ENCODE measurements around the gene EPC2.
"Not testable (repeated sequence)": the region's sequence is repeated elsewhere in the genome, so short reads cannot be mapped to it uniquely, and the experiment has no call there.

Gene EPC2

GRCh38 chr2:148674063-148675020, 29.8 kb downstream of the EPC2 start:
- DNase-seq (ENCODE audit: low read depth in 2 of 2) = no peak

- DNase-seq (ENCODE audit: low read depth in 2 of 2) = no peak
Measured at GRCh38 chr2:148675708-148676107, 31.2 kb downstream of the EPC2 start.

DNA sequence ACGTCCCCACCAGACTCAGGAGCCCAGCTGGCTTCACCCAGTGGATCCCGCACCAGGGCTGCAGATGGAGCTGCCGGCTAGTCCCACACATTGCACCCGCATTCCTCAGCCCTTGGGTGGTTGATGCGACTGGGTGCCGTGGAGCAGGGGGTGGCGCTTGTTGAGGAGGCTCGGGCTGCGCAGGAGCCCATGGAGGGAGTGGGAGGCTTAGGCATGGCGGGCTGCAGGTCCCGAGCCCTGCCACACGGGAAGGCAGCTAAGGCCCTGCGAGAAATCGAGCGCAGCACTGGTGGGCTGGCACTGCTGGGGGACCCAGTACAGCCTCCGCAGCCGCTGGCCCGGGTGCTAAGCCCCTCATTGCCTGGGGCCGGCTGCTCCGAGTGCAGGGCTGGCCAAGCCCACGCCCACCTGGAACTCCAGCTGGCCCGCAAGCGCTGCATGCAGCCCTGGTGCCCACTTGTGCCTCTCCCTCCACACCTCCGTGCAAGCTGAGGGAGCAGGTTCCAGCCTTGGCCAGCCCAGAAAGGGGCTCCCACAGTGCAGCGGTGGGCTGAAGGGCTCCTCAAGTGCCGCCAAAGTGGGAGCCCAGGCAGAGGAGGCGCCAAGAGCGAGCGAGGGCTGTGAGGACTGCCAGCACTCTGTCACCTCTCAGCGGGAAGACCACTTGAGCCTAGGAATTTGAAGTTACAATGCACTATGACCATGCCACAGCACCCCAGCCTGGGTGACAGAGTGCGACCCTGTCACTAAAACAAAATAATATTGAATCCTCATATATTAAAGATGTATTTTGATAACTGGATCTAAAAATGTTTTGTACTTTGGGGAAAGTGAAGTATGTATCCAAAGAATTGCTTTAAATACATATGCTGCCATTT, 34.0 kb downstream of the EPC2 start:
- DNase-seq (ENCODE audit: low read depth in 2 of 2) = not testable (repeated sequence)

- no peak for DNase-seq (ENCODE audit: low read depth in 2 of 2)
Measured at GRCh38 chr2:148680462-148680861, 35.9 kb downstream of the EPC2 start.

- DNase-seq (ENCODE audit: low read depth in 2 of 2) = no peak
Measured at GRCh38 chr2:148681443-148681842, 36.9 kb downstream of the EPC2 start.

DNA sequence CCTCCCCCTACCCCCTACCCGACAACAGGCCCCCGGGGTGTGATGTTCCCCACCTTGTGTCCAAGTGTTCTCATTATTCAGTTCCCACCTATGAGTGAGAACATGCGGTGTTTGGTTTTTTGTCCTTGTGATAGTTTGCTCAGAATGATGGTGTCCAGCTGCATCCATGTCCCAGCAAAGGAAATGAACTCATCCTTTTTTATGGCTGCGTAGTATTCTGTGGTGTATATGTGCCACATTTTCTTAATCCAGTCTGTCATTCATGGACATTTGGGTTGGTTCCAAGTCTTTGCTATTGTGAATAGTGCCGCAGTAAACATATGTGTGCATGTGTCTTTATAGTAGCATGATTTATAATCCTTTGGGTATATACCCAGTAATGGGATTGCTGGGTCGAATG, 37.3 kb downstream of the EPC2 start:
- not testable (repeated sequence) for DNase-seq (ENCODE audit: low read depth in 2 of 2)

DNA sequence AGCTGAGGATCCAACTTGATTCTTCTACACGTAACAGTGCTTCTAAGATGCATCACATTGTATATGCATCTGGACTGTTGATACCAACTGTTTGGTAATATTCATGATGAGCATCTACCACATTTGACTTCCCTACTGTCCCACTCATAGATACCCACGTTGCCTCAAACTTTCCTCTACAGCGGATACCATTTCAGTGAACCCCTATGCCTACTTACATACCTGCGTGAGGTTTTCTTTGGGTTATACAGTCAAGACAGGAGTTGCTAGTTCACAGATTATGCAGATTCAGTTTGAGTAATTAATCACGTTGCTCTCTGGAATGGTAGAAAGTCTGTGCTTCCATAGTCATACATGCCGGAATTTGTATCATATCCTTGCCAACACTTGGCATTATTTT, 40.0 kb downstream of the EPC2 start:
- no peak for DNase-seq (ENCODE audit: low read depth in 2 of 2)

GRCh38 chr2:148687543-148687942, 43.0 kb downstream of the EPC2 start:
- DNase-seq (ENCODE audit: low read depth in 2 of 2) = no peak

DNA sequence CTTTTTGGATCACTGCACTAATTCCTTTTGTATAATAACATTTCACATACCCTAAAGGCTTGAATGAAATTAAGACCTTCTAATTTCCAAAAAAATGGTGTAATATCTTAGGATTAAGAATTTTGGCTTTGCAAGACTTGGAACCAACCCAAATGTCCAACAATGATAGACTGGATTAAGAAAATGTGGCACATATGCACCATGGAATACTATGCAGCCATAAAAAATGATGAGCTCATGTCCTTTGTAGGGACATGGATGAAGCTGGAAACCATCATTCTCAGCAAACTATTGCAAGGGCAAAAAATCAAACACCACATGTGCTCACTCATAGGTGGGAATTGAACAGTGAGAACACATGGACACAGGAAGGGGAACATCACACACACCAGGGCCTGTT, 43.5 kb downstream of the EPC2 start:
- not testable (repeated sequence) for DNase-seq (ENCODE audit: low read depth in 2 of 2)

DNA sequence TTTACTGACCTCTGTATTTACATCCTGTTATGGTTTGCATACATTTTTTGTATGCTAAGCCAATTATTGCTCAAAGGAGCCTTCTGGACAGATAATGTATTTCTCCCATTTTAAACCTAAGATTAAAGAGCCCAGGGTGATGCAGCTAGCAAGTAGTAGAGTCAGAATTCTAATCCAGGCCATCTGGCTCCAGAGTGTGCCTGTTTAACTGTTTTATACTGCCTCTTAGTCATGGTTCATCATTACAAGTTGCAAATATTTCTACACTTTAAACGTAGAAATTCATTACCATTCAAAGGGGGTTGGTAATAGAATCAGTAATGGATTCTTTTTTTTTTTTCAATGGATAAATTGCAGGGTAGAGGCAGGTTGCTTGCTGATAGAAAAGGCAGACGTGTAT, 52.4 kb downstream of the EPC2 start:
- DNase-seq (ENCODE audit: low read depth in 2 of 2) = no peak

DNA sequence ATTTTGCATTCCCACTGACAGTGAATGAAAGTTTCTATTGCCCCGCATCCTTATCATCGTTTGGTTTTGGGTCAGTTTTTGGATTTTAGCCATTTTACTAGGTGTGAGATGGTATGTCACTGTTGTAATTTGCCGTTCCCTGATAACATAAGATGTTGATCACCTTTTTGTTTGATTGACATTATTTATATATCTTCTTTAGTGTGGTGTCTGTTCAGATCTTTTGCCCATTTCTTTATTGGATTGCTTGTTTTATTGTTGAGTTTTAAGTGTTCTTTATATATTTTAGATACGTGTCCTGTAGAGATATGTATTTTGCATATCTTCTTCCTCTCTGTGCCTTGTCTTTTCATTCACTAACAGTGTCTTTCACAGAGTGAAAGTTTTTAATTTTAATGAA, 55.3 kb downstream of the EPC2 start:
- no peak for DNase-seq (ENCODE audit: low read depth in 2 of 2)

DNA sequence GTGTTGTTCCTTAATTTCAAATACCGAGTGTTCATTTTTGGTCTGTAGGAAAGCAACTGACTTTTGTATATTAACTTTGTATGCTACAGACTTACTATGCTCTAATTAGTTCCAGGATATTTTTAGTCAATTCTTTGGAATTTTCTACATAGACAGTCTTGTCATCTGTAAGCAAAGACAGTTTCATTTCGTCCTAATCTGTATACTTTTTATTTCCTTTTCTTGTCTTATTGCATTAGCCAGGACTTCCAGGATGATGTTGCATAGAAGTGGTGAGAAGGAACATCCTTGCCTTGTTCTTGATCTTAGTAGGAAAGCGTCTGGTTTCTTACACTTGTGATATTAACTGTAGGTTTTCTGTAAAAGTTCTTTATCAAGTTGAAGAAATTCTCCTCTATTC, 56.5 kb downstream of the EPC2 start:
- no peak for DNase-seq (ENCODE audit: low read depth in 2 of 2)

DNA sequence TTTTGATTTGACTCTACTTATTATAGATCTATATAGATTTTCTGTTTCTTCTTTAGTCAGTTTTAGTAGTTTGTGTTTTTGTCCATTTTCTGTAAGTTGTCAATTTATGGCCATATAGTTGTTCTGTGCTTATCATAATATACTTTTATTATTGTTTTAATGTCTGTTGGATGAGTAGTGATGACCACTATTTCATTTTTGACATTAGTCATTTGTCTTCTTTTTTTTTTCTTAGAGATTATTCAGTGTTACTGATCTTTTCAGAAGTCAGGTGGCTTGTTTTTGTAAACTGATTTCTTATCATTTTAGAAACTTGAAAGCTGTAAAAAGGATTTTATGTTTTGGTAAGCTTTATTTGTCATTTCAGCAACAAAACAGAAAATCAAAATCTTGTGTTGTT, 57.3 kb downstream of the EPC2 start:
- DNase-seq (ENCODE audit: low read depth in 2 of 2) = no peak

- no peak for DNase-seq (ENCODE audit: low read depth in 2 of 2)
Measured at GRCh38 chr2:148702475-148702874, 57.9 kb downstream of the EPC2 start.

DNA sequence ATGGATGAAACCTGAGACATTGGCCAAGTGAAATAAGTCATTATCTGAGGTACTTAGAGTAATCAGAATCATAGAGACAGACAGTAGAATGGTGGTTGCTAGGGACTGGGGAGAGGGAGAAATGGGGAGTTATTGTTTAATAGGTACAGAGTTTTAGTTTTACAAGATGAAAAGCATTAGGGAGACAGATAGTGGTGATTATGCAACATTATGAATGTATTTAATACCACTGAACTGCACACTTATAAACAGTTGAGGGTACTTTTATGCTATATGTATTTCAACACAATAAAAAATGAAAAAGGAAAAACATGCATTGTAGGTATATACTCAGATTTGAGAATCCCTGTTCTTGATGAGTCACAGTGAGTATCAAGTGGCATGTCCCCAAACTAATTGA, 59.7 kb downstream of the EPC2 start:
- DNase-seq (ENCODE audit: low read depth in 2 of 2) = no peak

GRCh38 chr2:148716378-148716920, 71.9 kb downstream of the EPC2 start:
- DNase-seq (ENCODE audit: low read depth in 2 of 2) = no peak

DNA sequence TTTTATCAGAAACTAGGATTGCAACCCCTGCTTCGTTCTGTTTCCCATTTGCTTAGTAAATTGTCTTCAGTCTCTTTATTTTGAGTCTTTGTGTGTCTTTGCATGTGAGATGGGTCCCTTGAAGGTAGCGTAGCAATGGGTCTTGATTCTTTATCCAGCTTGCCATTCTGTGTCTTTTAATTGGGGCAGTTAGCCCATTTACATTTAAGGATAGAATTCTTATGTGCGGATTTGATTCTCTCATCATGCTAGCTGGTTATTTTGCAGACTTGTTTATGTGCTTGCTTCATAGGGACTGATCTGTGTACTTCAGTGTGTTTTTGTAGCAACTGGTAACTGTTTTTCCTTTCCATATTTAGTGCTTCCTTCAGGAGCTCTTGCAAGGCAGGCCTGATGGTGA, 73.5 kb downstream of the EPC2 start:
- no peak for DNase-seq (ENCODE audit: low read depth in 2 of 2)

DNA sequence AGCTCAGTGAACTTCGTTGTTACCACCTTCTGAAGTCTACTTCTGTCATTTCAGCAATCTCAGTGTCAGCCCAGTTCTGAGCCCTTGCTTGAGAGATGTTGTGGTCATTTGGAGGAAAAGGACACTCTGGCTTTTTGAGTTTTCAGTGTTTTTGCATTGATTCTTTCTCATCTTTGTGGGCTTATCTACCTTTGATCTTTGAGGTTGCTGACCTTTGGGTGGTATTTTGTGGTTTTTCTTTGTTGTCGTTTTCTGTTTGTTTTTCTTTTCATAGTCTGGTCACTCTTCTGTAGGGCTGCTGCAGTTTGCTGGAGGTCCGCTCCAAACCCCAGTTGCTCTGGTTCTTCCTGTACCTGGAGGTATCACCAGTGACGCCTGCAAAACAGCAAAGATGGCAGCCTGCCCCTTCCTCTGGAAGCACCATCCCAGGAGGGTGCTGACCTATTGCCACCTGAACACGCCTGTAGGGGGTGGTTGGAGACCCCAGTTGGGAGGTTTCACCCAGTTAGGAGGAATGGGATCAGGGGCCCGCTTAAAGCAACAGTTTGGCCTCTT, 74.7 kb downstream of the EPC2 start:
- no peak for DNase-seq (ENCODE audit: low read depth in 2 of 2)

DNA sequence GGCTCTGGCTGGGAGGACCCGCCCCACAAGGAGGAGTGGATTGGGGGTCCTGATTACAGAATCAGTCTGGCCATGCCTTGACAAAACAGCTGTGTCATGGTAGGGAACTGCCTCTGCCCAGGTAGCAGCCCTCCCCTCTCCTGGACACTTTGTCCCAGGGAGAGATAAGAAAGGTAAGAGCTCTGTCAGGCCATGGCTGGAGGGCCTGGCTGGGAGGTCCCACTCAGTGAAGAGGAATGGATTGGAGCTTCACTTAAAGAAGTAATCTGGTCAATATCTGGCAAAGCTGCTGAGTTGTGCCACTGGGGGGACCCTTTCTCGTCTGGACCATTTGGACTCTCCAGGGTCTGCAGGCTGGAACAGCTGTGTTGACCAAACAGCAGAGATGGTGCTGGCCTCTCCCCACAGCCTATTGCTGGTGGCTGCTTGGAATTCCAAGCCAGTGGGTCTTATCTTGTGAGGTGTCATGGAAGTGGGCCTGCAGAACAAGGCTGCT, 75.4 kb downstream of the EPC2 start:
- no peak for DNase-seq (ENCODE audit: low read depth in 2 of 2)

DNA sequence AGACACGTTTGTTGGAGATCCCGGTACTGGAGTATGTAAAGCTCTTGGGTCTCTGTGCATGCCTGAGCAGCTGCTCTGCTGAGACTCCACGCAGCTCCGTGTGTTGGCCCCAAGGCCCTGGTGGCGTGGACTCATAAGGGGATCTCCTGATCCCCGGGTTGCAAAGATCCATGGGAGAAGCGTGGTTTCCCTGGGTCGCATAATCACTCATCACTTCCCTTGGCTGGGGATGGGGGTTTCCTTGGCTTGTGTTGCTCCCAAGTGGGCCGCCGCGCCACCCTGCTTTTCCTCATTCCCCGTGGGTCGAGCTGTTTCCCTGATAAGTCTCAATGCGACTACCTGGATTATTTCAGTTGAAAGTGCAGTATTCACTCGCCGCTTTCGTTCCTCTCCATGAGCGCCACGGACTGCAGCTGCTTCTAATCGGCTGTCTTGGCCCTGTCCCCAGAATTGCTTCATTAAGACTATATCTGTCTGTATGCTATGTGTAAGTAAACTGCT, 76.0 kb downstream of the EPC2 start:
- DNase-seq (ENCODE audit: low read depth in 2 of 2) = no peak

GRCh38 chr2:148721520-148721931, 77.0 kb downstream of the EPC2 start:
- no peak for DNase-seq (ENCODE audit: low read depth in 2 of 2)

Data from stimulated activated CD8-positive, alpha-beta memory T cell treated with anti-CD3 and anti-CD28 coated beads, Interleukin-2, amount 100 ng/mL, for 1 hour (primary cell).